Measurements from ENCODE around the gene ANGPTL8. TPM values are rescaled to one million over a fixed set of nuclear protein-coding genes. Genes with fewer than 3 reads are reported as not detected.

ANGPTL8 gene
- total and polyA plus RNA-seq, 2 of the 13 experiments (the other 11 are each of a cell fraction or from before 2014, with no cell fraction given): 27.3 to 243 TPM

GRCh38 chr19:11239377-11240000 lies at the start of gene ANGPTL8 (continued):
- TF ChIP-seq CENPBD1 (CRISPR knock-in tag; IDR thresholded peaks at IDR 0.05; ENCODE audit: borderline replicate concordance, low read depth): no peak
- TF ChIP-seq, protein P1, sequence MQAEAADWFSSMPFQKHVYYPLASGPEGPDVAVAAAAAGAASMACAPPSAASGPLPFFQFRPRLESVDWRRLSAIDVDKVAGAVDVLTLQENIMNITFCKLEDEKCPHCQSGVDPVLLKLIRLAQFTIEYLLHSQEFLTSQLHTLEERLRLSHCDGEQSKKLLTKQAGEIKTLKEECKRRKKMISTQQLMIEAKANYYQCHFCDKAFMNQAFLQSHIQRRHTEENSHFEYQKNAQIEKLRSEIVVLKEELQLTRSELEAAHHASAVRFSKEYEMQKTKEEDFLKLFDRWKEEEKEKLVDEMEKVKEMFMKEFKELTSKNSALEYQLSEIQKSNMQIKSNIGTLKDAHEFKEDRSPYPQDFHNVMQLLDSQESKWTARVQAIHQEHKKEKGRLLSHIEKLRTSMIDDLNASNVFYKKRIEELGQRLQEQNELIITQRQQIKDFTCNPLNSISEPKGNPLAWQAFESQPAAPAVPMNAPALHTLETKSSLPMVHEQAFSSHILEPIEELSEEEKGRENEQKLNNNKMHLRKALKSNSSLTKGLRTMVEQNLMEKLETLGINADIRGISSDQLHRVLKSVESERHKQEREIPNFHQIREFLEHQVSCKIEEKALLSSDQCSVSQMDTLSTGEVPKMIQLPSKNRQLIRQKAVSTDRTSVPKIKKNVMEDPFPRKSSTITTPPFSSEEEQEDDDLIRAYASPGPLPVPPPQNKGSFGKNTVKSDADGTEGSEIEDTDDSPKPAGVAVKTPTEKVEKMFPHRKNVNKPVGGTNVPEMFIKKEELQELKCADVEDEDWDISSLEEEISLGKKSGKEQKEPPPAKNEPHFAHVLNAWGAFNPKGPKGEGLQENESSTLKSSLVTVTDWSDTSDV (CRISPR knock-in tag; IDR thresholded peaks at IDR 0.05): no peak
- TF ChIP-seq TCF7 (IDR thresholded peaks at IDR 0.05; ENCODE audit: low read depth): peak; percentile 53; the same call in 1 of the 2 replicates
- peak; percentile 89 for TF ChIP-seq FOXA3 (CRISPR knock-in tag; IDR thresholded peaks at IDR 0.05)
- TF ChIP-seq ZSCAN9 (CRISPR knock-in tag; IDR thresholded peaks at IDR 0.05; ENCODE audit: borderline replicate concordance): peak; percentile 91; the same call in 1 of the 2 replicates
- TF ChIP-seq, protein P2, sequence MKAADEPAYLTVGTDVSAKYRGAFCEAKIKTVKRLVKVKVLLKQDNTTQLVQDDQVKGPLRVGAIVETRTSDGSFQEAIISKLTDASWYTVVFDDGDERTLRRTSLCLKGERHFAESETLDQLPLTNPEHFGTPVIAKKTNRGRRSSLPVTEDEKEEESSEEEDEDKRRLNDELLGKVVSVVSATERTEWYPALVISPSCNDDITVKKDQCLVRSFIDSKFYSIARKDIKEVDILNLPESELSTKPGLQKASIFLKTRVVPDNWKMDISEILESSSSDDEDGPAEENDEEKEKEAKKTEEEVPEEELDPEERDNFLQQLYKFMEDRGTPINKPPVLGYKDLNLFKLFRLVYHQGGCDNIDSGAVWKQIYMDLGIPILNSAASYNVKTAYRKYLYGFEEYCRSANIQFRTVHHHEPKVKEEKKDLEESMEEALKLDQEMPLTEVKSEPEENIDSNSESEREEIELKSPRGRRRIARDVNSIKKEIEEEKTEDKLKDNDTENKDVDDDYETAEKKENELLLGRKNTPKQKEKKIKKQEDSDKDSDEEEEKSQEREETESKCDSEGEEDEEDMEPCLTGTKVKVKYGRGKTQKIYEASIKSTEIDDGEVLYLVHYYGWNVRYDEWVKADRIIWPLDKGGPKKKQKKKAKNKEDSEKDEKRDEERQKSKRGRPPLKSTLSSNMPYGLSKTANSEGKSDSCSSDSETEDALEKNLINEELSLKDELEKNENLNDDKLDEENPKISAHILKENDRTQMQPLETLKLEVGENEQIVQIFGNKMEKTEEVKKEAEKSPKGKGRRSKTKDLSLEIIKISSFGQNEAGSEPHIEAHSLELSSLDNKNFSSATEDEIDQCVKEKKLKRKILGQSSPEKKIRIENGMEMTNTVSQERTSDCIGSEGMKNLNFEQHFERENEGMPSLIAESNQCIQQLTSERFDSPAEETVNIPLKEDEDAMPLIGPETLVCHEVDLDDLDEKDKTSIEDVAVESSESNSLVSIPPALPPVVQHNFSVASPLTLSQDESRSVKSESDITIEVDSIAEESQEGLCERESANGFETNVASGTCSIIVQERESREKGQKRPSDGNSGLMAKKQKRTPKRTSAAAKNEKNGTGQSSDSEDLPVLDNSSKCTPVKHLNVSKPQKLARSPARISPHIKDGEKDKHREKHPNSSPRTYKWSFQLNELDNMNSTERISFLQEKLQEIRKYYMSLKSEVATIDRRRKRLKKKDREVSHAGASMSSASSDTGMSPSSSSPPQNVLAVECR (CRISPR knock-in tag; IDR thresholded peaks at IDR 0.05; ENCODE audit: borderline replicate concordance): peak; percentile 96
- peak; percentile 62 for TF ChIP-seq XRCC5 (optimal IDR thresholded peaks at IDR 0.05; ENCODE audit: low read length)
- no peak for TF ChIP-seq JARID2 (CRISPR knock-in tag; IDR thresholded peaks at IDR 0.05; ENCODE audit: insufficient replicate concordance)
- TF ChIP-seq CC2D1A (CRISPR knock-in tag; IDR thresholded peaks at IDR 0.05): 0 out of 2 replicates have a peak, but pooled peaks have one; percentile 89
- no peak for TF ChIP-seq THYN1 (CRISPR knock-in tag; IDR thresholded peaks at IDR 0.05; ENCODE audit: borderline replicate concordance, low read depth)
- peak; percentile 91 for TF ChIP-seq ATF2 (CRISPR knock-in tag; IDR thresholded peaks at IDR 0.05)
- no peak for TF ChIP-seq IKZF1 (IDR thresholded peaks at IDR 0.05)
- TF ChIP-seq ZNF709 (CRISPR knock-in tag; IDR thresholded peaks at IDR 0.05): peak; percentile 29; the same call in 1 of the 2 replicates
- TF ChIP-seq ZNF547 (CRISPR knock-in tag; IDR thresholded peaks at IDR 0.05): peak; percentile 59; the same call in 1 of the 2 replicates
- TF ChIP-seq, protein P3, sequence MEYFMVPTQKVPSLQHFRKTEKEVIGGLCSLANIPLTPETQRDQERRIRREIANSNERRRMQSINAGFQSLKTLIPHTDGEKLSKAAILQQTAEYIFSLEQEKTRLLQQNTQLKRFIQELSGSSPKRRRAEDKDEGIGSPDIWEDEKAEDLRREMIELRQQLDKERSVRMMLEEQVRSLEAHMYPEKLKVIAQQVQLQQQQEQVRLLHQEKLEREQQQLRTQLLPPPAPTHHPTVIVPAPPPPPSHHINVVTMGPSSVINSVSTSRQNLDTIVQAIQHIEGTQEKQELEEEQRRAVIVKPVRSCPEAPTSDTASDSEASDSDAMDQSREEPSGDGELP (IDR thresholded peaks at IDR 0.05; ENCODE audit: borderline replicate concordance, low read depth): peak; percentile 73; the same call in 1 of the 2 replicates
- no peak for TF ChIP-seq ZNF850 (CRISPR knock-in tag; conservative IDR thresholded peaks at IDR 0.05)
- peak; percentile 93; the same call in 1 of the 2 replicates for TF ChIP-seq CBX5 (CRISPR knock-in tag; IDR thresholded peaks at IDR 0.05; ENCODE audit: borderline replicate concordance)
- TF ChIP-seq GABPA (IDR thresholded peaks at IDR 0.05; ENCODE audit: low read depth, low read length): no peak
- peak; percentile 62 for TF ChIP-seq GABPA (CRISPR knock-in tag; IDR thresholded peaks at IDR 0.05; ENCODE audit: low read depth)
- TF ChIP-seq ZBTB21 (CRISPR knock-in tag; IDR thresholded peaks at IDR 0.05): 0 out of 2 replicates have a peak, but pooled peaks have one; percentile 38
- peak; percentile 95 for TF ChIP-seq ZNF468 (CRISPR knock-in tag; IDR thresholded peaks at IDR 0.05)

Data from HepG2 (cell line).